ENCODE results near the gene LCNL1.

The LCNL1 gene

GRCh38 chr9:136977223-136977622 lies 5.6 kb upstream of the LCNL1 start, which contains the start of gene PTGDS:
Gene PTGDS (plus strand): TSS chr9:136977504. CDS start chr9:136977579, 75 bp downstream.
- DNase-seq: no peak

DNA sequence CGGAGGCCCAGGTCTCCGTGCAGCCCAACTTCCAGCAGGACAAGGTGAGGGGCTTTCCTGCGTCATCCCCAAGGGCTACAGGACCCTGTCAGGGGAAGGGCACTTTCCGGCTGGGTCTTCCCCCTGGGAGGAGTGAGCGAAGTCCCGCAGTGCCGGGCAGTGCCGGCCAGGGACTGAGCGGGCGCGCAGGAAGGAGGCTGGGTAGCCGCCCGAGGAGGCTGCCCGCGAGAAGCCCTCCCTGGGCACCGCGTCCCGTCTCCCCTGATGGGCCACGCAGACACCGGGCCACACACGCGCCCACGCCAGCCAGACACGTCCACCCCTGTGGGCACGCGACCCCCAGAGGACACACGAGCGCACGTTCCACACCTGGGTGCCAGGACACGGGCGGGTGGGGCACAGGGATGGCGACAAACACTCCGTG lies 5.1 kb upstream of the LCNL1 start:
- DNase-seq: no peak

DNA sequence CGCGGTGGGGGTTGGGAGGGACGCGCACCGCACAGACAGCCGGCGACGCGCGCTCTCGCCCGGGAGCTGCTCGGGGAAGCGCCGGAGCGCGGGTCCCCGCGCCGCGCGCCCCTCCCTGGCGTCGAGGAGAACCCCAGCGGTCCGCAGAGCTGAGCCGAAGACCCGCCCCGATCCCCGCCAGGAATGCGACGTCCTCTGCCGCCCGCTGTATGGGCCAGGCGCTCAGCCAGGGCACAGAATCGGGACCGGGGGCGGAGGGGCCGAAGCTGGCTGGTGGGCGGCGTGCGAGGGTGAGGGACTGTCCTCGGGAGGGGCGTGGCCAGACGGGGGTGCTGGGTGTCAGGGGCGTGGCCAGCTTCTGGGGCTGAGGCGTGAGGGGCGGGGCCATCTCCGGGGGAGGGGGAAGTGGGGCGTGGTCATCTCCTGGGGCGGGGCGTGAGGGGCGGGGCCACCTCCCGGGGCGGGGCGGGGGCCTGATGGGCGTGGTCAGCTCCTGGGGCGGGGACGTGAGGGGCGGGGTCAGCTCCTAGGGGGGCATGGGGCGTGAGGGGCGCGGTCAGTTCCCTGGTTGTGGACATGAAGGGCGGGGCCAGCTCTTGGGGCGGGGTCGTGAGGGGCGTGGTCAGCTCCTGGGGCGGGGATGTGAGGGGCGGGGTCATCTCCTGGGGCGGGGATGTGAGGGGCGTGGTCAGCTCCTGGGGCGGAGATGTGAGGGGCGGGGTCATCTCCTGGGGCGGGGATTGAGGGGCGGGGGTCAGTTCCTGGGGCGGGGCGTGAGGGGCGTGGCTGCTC lies 4.5 kb upstream of the LCNL1 start:
- peak; percentile 75 for DNase-seq

- no peak for DNase-seq
Measured at GRCh38 chr9:136978865-136979544, 3.8 kb upstream of the LCNL1 start.

- DNase-seq: no peak
Measured at GRCh38 chr9:136979769-136980587, 2.8 kb upstream of the LCNL1 start.

- no peak for DNase-seq
Measured at GRCh38 chr9:136980669-136981478, 1.9 kb upstream of the LCNL1 start.

GRCh38 chr9:136981588-136982231 lies 1.1 kb upstream of the LCNL1 start:
- DNase-seq: no peak

DNA sequence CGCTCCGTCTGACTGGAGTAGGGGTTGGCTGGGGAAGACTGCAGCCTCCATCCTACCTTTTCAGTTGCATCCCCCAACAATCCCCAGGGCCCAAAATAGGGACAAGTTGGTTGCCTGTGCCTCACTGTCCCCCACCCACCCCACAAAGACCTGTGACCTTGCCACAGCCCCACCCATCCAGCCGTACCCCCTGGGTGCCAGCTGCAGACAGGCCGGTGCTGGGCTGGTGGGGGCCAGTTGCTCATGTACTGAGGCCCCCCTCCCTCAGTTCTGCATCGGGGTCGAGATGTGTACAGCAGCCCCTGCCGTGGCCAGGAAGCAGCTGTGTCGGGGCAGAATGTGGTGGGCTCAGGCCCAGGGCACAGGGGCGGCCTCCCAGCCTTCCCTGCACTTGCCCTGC lies 374 bp downstream of the LCNL1 start:
- DNase-seq: no peak

GRCh38 chr9:136983656-136984314 lies 992 bp downstream of the LCNL1 start:
- DNase-seq: no peak

GRCh38 chr9:136984464-136985026 lies 1.8 kb downstream of the LCNL1 start:
- DNase-seq: no peak

GRCh38 chr9:136985027-136985602 lies 2.3 kb downstream of the LCNL1 start:
- DNase-seq: no peak

DNA sequence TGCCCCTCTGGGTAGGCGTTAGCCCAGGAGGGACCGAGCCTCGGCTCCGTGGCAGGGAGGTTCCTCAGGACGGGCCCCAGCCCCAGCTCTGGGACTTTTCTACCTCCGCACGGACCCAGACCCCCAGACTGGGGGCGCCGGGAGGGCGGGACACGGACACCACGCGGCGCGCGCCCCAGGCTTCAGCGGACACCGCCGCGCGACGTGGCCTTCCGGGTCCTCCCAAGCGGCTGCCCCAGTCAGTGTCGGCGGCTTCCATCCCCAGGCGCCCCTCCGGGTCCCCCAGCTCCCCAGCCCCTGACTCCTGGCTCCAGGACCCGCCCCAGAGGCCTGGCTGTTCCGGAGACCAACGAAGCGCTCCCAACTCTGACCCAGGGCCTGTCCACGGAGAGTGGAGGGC lies 3.1 kb downstream of the LCNL1 start:
- DNase-seq: no peak

GRCh38 chr9:136988872-136989271 lies 6.1 kb downstream of the LCNL1 start:
- DNase-seq: no peak

GRCh38 chr9:136990242-136990911 lies 7.6 kb downstream of the LCNL1 start:
- DNase-seq: no peak

DNA sequence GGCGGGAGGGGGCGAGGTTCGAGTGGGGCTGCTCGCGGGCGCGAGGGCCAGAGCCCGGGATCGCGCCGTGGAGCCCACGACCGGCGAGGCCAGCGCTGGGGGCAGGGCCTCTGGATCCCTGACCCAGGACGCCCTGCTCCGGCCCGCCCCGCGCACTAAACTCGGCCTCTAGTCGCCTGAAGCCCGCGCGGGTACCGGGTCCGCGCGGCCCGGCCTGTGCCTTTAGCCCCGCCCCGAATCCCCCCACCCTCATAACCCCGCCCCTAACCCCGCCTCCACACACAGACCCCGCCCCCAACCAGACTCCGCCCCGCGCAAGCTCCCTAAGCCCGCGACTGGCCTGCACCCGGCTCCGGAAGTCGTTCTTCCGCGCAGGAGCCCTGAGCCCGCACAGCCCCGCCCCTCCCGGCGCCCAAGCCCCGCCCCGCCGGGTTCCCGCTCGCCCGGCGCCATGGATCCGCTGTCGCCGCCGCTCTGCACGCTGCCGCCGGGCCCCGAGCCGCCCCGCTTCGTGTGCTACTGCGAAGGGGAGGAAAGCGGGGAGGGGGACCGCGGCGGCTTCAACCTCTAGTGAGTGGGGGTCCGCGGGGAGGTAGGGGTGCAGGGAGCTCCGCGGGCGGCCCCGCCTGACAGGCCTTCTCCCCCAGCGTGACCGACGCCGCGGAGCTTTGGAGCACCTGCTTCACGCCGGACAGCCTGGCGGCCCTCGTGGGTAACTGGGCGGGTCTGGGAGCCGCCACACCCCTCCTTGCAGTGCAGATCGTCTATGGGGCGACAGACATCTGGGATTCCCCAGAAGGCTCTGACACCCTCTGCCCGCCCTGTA lies 9.4 kb downstream of the LCNL1 start, which contains the start of gene PAXX:
TSS of gene PAXX (plus strand) at position 430 of the 826 bp plus-strand sequence. CDS start at position 452, 22 bp downstream.
- DNase-seq: peak; percentile 94

GRCh38 chr9:136992819-136993369 lies 10.1 kb downstream of the LCNL1 start:
- no peak for DNase-seq

GRCh38 chr9:136994180-136994887 lies 11.5 kb downstream of the LCNL1 start:
- DNase-seq: no peak

- DNase-seq: no peak
Measured at GRCh38 chr9:136994888-136995230, 12.1 kb downstream of the LCNL1 start.
